ENCODE data around the gene RING1. TPM values are rescaled to one million over a fixed set of nuclear protein-coding genes. Genes with fewer than 3 reads are reported as not detected.

The RING1 gene
- total RNA-seq, 1 experiment from 2014 or later = 31.0 TPM

- no peaks in the 10 kb centered on the region for H3K9me3 ChIP-seq (ENCODE audit: control insufficient read depth, low read depth, low read length)
- Mint-ChIP-seq H3K4me3 (no peak overlapping the region; a peak in 1 of 5 replicates), H3K9me3 (no peaks in the 10 kb centered on the region), H3K4me1 (peaks cover 4 to 8% of the 10 kb centered on the region in 2 experiments), H3K27ac (no peak overlapping the region; a peak in 2 of 7 replicates), H3K27me3 (ENCODE audit: low read depth) (peaks cover 32% of the 10 kb centered on the region), H3K36me3 (ENCODE audit: insufficient read depth in 1 of 3, low read depth in 3 of 3) (no peaks in the 10 kb centered on the region; a peak in 2 of 7 replicates)
- H2BK5ac ChIP-seq (ENCODE audit: insufficient read length, low read length) = no peak overlapping the region
- no peaks in the 10 kb centered on the region for H3K4me1 ChIP-seq (ENCODE audit: insufficient read depth, low read length)
- H3K4me2 ChIP-seq (ENCODE audit: insufficient read depth, insufficient read length, low read length) = no peak overlapping the region
- H3K23ac ChIP-seq (ENCODE audit: insufficient read length, low read depth, low read length) = no peak overlapping the region
- no CpG with 5 or more reads among the region's 16 CpGs for WGBS (ENCODE audit: extremely low coverage, insufficient read length, low lambda C conversion rate)
- no peak overlapping the region for H4K5ac ChIP-seq (ENCODE audit: insufficient read length, low read depth, low read length)
- H3K79me1 ChIP-seq (ENCODE audit: insufficient read depth, low read depth, low read length, poor library complexity, severe bottlenecking) = no peaks in the 10 kb centered on the region
- no peak overlapping the region for H3K18ac ChIP-seq (ENCODE audit: insufficient read length, low read depth, low read length)
- peak; percentile 56 for DNase-seq
- no peak overlapping the region for H3K56ac ChIP-seq (ENCODE audit: insufficient read length, low read depth, low read length)
- H2BK120ac ChIP-seq (ENCODE audit: low read depth, low read length, poor library complexity, severe bottlenecking) = no peak overlapping the region
- no peak overlapping the region for H3T11ph ChIP-seq (ENCODE audit: low read length)
- no peaks in the 10 kb centered on the region for H4K20me1 ChIP-seq (ENCODE audit: control insufficient read depth, insufficient read depth, insufficient read length)
- no peaks in the 10 kb centered on the region for H3K79me2 ChIP-seq (ENCODE audit: insufficient read depth, low read length)
- H2BK20ac ChIP-seq (ENCODE audit: low read depth, low read length, poor library complexity, severe bottlenecking) = no peak overlapping the region
- no peak overlapping the region for H2AFZ ChIP-seq (ENCODE audit: low read length)
- no peaks in the 10 kb centered on the region for H3K23me2 ChIP-seq (ENCODE audit: insufficient read length, low read depth, low read length, poor library complexity, severe bottlenecking)
- no peak overlapping the region for H4K8ac ChIP-seq (replicated peaks; ENCODE audit: insufficient read length, low read depth, low read length)
- H2AK5ac ChIP-seq (ENCODE audit: insufficient read length, low read length) = no peak overlapping the region
- H2BK12ac ChIP-seq (ENCODE audit: insufficient read length, low read depth, low read length) = no peak overlapping the region
- H3K14ac ChIP-seq (ENCODE audit: insufficient read depth, low read length) = no peak overlapping the region; the same call in 1 of the 2 replicates
- H3K27ac ChIP-seq (ENCODE audit: insufficient read length, low read depth, low read length) = no peak overlapping the region
- peak; percentile 75 for TF ChIP-seq CTCF (conservative IDR thresholded peaks at IDR 0.05)
- no peak overlapping the region for H2BK15ac ChIP-seq (ENCODE audit: low read depth, low read length)
- H3K27me3 ChIP-seq (ENCODE audit: insufficient read depth, low read length) = no peaks in the 10 kb centered on the region
- H4K91ac ChIP-seq (ENCODE audit: insufficient read length, low read depth, low read length) = no peak overlapping the region
- H3K9ac ChIP-seq (ENCODE audit: extremely low read depth, insufficient read length, low read length) = no peak overlapping the region
- H3K4ac ChIP-seq (ENCODE audit: low read depth, low read length) = no peak overlapping the region
Measured at GRCh38 chr6:33172688-33173534, 35.4 kb upstream of the RING1 start.
